Activated CD4-positive, alpha-beta T cell treated with anti-CD3 and anti-CD28 coated beads, Interleukin-2, amount 50 U/mL, for 1 hour (primary cell): Measurements from ENCODE around the gene PLXNA2.

ENCODE experiments used
- DNase-seq: peaks from one replicate; pipeline ENCODE4 v3.0.0-alpha.2; 2020

The PLXNA2 gene

GRCh38 chr1:208157769-208158168 lies 86.4 kb downstream of the PLXNA2 start:
- DNase-seq: no peak

DNA sequence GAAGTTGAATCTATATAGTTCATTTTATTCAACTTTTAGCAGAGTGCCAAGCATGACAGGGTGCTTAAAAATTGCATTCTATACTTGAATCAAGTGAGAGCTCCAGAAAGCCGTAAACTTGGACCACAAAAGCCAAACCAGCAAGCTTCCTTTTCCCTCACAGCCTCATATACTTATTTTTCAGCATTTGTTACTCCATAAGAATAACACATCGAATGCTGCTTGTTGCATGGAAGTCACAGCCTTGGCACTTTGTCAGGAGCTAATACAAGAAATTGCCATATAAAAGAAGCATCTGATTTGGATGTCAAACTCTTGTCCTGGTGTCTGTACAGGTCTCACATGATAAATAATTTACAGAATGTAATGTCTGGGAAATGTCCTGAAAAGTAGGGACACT lies 87.4 kb downstream of the PLXNA2 start:
- DNase-seq: no peak

- no peak for DNase-seq
These were observed 87.9 kb downstream of the PLXNA2 start for GRCh38 chr1:208156310-208156709.

DNA sequence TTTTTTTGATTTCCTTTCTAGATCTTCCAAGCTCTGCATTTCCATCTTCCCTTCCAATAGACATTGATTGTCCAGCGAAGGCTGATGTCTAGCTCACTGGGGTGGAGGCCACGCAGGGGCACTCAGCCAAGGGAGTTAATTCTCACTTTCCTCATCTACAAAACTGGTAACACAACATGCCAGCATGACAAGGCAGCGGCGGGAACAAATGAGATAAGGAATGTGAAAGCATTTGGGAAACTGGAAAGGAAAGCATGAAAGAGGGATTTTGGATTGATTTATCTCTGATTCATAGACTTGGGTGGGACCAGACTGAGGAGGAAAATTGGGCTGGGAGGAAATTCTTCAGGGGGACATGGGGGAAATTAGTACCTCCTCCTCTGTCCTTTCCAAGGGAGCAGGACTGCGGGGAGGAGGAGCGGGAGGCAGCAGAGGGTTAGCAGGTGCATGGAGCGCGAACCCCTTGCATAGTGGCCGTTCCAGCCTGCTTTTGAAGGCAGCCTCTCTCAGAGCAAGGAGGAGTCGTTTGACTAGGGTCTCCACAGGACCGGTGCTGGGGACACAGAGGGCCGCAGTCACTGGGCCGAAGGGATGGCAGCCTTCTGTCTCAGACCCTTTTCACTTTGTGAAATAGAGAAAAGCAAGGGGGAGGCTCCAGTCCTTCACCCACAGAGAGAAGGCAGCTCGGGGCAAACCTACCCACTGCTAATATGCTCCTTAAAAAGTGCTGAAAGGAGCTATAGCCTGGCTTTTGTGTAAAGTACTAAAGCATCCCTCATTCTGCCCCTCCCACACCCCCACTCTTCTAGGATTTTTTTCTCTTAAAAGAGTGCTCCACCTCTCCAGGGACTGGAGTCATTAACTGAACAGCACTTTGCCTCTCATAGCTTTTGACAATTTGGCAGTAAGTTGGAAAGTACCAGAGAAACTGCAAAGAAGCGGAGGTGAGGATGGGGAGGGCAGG lies 89.2 kb downstream of the PLXNA2 start:
- no peak for DNase-seq

- DNase-seq: no peak
These were observed 90.1 kb downstream of the PLXNA2 start for GRCh38 chr1:208154040-208154439.

DNA sequence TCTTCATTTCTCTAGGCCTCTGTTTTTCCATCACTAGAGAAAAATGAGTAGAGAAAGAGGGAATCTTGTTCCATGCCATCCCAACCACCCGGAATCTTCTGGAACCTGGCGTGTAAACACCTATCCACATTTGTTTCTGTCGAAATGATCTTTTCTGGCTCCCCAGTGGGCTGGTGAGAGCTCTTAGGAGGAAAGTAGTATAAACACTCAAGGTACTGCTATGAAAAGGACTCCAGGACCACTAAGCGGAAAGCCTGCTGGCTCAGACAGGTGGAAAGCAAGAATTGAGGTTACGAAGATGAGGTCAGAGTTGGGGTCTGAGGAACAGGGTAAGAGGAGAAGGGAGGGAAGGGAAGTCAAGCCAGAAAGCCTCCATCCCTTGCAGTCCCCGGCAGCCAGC lies 90.8 kb downstream of the PLXNA2 start:
- no peak for DNase-seq

DNA sequence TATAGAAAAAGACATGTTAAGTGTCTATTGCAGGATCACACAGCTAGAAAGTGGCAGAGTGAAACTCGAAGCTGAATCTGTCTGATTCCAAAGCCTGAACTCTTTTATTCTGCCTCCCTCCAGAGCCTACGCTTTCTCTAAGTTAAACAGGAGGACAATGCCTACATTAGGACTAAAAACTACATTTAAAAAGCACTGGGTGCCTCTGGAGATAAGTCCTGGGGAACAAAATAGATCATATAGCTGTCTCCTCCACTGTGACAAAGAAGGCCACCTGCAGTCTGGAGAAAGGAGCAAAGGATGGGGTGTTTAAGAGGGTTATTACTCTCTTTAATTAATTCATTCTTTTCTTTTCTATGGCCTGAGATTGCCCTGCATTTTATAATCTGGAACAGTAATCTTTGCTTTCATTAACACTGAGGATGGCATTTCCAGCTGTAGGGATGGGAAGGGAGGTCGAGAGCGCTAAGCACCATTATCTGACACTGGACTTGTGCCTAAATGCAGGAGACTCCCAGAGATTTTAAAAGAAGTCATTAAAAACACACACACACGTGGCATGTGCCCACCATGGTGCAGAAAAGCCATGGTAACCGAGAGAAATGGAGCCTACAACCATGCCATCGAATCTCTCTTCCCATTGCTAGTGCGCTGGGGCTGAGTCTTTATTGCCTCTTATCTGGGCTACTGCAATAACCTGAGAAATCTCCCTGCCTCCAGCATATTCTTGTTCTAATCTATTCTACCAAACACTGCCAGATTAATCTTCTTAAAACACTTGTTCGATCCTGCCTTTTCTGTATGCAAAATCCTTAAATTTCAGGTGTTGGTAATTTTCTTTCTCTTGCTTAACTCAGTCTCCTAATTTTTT lies 92.2 kb downstream of the PLXNA2 start:
- DNase-seq: no peak

GRCh38 chr1:208150833-208151458 lies 93.2 kb downstream of the PLXNA2 start:
- no peak for DNase-seq

GRCh38 chr1:208149776-208150514 lies 94.2 kb downstream of the PLXNA2 start:
- DNase-seq: no peak

GRCh38 chr1:208149213-208149612 lies 95.0 kb downstream of the PLXNA2 start:
- DNase-seq: no peak

DNA sequence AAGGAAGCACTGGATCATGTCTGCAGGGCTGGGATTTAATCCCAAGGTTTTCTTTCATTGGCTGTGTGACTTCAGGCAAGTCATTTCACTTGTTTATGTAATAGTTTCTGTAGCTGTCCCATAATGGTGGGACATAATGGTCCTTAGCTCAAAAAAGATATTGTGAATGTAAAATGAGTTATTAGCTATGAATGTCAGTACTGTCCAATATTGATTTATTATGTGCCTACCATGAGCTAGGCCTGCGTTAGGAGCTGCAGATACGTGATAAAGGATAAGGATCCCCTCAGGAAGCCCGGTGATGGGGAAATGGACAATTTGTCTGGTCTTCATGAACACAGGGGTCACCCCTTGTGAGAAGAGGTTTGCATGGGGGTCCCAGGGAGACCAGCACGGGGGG lies 95.8 kb downstream of the PLXNA2 start:
- DNase-seq: no peak

DNA sequence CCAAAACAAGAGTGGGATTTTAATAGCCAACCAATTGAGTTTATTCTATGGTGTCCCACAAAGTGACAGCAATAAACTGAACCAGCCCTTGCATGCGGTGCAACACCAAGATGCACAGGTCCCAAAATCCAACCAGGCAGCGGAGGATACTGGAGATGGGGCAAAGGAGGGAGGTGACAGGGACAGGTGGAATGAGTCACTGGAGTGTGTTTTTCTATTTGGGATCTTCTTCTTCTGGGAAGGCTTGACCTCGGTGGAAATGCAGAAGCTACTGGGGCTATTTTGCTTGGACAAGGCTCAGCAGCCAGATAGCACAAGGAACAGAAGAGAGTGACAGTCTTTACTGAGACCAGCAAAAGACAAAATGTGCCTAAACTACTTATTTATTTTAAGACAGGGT lies 97.5 kb downstream of the PLXNA2 start:
- DNase-seq: no peak

- no peak for DNase-seq
These were observed 99.0 kb downstream of the PLXNA2 start for GRCh38 chr1:208145167-208145566.

GRCh38 chr1:208142590-208143382 lies 101.4 kb downstream of the PLXNA2 start:
- no peak for DNase-seq

- DNase-seq: no peak
These were observed 102.5 kb downstream of the PLXNA2 start for GRCh38 chr1:208141610-208142192.

DNA sequence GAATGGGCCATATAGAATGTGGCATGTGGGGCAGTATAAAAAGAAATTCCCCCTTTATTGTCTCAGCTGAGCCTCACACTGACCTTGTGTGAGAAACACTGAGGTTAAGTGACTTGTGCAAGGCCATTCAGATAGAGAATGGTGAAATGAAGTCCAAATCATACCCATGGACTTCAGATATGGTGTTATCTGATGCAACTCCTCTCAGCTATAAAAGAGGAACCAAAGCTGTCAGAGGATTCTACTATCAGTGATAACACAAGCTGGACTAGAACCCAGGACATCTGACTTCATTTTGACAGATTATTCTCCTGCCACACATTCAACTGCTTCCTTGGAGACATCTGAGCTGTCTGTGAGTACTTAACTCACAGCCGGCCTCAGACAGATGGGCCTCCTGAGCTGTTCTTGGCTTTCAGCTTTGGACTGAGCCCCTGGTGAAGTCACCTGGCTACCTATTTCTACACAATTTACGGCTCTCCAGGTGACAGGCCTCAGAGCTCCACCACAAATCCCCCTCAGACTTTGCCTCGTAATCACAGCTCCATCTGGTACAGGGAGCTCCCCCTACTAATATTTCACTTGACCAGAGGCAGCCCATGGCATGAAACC lies 104.6 kb downstream of the PLXNA2 start:
- no peak for DNase-seq

GRCh38 chr1:208137193-208137592 lies 107.0 kb downstream of the PLXNA2 start:
- DNase-seq: no peak

DNA sequence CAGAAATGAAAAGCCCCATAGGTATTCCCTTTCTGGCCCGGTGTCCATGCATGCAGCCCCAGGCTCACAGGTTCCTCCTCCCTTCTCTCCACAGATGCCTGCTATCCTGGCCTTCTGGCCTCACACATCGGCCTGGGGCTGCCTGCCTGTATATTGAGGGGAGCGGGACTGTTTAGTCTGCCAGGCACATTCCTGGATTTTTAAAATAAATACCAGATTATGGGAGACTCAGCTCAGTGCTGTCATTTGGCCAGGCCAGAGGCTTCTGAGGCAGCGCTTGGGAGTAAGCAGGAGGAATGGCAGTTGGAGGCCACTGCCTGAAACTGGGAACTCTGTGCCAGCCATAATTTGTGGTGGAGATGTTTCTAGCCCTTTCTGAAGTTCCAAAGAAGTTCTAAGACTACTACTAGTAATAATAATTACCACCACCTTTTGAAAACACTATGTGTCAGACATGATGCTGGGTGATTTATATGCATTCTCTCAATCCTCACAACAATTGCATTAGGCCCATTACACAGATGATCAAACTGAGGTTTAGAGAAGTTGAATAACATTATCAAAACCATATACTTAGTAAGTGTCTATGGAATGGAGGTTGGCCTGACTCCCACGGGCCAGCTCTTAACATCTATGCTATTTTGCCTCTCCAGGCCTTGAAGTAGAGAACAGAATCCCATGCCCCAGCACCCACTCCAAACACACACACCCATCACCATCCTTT lies 107.6 kb downstream of the PLXNA2 start:
- DNase-seq: no peak

GRCh38 chr1:208135354-208135753 lies 108.8 kb downstream of the PLXNA2 start:
- DNase-seq: no peak

GRCh38 chr1:208134491-208134890 lies 109.7 kb downstream of the PLXNA2 start:
- DNase-seq: no peak
